Sigmoid colon (tissue), 4 donors: ENCODE results near the gene ALG12.

Experiments
- CTCF ChIP-seq, 4 experiments: fragments of 450-650 bp in 3 of 4; fragments of 200-600 bp in 1 of 4; IDR thresholded peaks; one replicate each; pipeline ENCODE4 v1.5.1; 2016 to 2019; ENCODE audit warnings: antibody characterized with exemption in 4 of 4, mild to moderate bottlenecking in 3 of 4, moderate library complexity in 2 of 4
- EP300 ChIP-seq, 4 donors: sonication (generic); formaldehyde crosslinking; IDR thresholded peaks; one replicate each; pipeline ENCODE4 v1.6.1; 2017; ENCODE audit warnings: antibody characterized with exemption in 4 of 4
- POLR2A ChIP-seq, 2 donors: fragments of 450-650 bp; IDR thresholded peaks; one replicate each; pipeline ENCODE4 v1.6.1; 2016; ENCODE audit warnings: antibody characterized with exemption in 2 of 2, mild to moderate bottlenecking in 2 of 2, moderate library complexity in 2 of 2
- POLR2AphosphoS5 ChIP-seq, 4 donors: sonication (generic); formaldehyde crosslinking; IDR thresholded peaks; one replicate each; pipeline ENCODE4 v1.6.1; 2017; ENCODE audit warnings: antibody characterized with exemption in 4 of 4

DNA sequence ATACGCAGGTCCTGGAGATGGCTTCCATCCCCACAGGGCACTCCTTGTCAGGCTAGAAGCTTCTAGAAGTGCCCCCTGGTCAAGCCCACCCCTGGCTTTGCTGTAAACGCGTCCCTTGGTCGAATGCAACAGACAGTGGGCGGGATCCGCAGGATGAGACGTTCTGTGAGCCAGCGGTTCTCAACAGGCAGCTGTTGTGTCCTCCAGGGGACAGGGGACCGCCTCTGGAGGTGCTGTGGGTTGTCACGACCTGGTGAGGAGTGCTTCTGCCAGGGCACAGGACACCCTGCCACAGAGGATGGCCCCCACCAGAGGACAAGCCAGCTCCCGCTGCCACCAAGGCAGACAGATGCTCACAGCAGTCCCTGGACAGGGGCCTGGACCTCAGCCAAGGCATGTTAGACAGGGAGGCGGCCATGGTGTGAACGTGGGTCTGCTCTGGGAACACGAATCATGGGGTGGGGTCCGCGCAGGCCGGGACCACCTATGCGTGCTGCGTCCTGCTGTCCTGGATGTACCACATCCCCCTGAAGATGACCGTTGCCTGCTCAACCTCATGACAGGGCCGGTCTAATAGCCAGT lies 11.8 kb upstream of the ALG12 start:
- TF ChIP-seq EP300 (IDR thresholded peaks at IDR 0.05) = no peak
- no peak for TF ChIP-seq CTCF (IDR thresholded peaks at IDR 0.05)
- no peak for TF ChIP-seq POLR2AphosphoS5 (IDR thresholded peaks at IDR 0.05)
- TF ChIP-seq POLR2A (IDR thresholded peaks at IDR 0.05) = no peak
